Measurements from ENCODE around the gene UNC13C. TPM values are rescaled to one million over a fixed set of nuclear protein-coding genes. Genes with fewer than 3 reads are reported as not detected.

Gene UNC13C
- total and polyA plus RNA-seq, 2 donors (not counting 3 experiments of a cell fraction or from before 2014, with no cell fraction given) = not detected

DNA sequence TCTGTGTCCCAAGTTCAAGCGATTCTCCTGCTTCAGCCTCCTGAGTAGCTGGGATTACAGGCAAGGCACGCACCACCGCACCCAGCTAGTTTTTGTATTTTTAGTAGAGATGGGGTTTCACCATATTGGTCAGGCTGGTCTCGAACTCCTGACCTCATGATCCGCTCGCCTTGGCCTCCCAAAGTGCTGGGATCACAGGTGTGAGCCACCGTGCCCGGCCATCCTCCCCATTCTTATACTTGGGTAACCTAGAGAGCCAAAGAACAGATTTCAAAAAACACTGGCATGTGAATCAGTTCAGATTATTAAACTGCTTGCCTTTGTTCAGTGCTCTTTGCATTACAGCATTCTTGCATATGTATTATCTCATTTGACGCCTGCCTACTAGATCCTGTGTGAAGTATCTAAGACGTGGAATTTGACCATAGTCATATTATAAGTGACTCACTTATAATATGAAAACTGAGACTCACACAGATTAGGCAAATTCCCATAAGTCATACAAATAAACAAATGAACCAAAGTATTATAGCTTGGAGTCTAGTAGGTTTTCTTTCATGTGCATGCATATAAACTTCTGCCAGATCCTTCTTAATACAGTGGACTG, 123.5 kb downstream of the UNC13C start:
- CTCF ChIA-PET = no interaction called here
- no peak overlapping the region for H3K4me3 ChIP-seq (replicated peaks in 1 of 3; ENCODE audit: insufficient read depth in 1 of 3, low read depth in 1 of 3, low read length in 3 of 3)
- H3K79me2 ChIP-seq (ENCODE audit: control insufficient read depth, insufficient read depth, low read length) = no peaks in the 10 kb centered on the region
- no peak for DNase-seq (ENCODE audit: low read depth, low spot score)
- POLR2A ChIA-PET = no interaction called here
- H3K9ac ChIP-seq (replicated peaks; ENCODE audit: extremely low read depth, insufficient read depth, low read length) = no peak overlapping the region
- intact Hi-C loops (cut with micrococcal nuclease) = no loop called here
- no peaks in the 10 kb centered on the region for H3K9me1 ChIP-seq (replicated peaks; ENCODE audit: control insufficient read depth, extremely low read depth, insufficient read depth, low read length)
- H3K9me3 ChIP-seq (replicated peaks; ENCODE audit: control insufficient read depth, insufficient read depth, low read length) = no peaks in the 10 kb centered on the region
- H3K27me3 ChIP-seq (ENCODE audit: control insufficient read depth in 2 of 2, insufficient read depth in 2 of 2, low read length in 2 of 2) = no peaks in the 10 kb centered on the region
- no peak overlapping the region for H2AFZ ChIP-seq (ENCODE audit: low read depth, low read length)
- no peak overlapping the region for H3K4me2 ChIP-seq (ENCODE audit: insufficient read depth, low read length)
- TF ChIP-seq POLR2AphosphoS5 (IDR thresholded peaks at IDR 0.05; ENCODE audit: insufficient read depth, low read depth, low read length) (no peak), FOS (IDR thresholded peaks at IDR 0.05; ENCODE audit: borderline replicate concordance, insufficient read depth, low read length) (no peak), JUN (IDR thresholded peaks at IDR 0.05; ENCODE audit: borderline replicate concordance, insufficient read depth, insufficient read length, low read depth) (no peak), EZH2 (IDR thresholded peaks at IDR 0.05; ENCODE audit: borderline replicate concordance, low read depth, low read length, severe bottlenecking) (no peak), MYC (IDR thresholded peaks at IDR 0.05; ENCODE audit: low read depth, low read length) (no peak), GATA2 (IDR thresholded peaks at IDR 0.05; ENCODE audit: insufficient read depth, insufficient read length, low read depth, low read length) (no peak), POLR2A (IDR thresholded peaks at IDR 0.05; ENCODE audit: low read depth, low read length) (no peak), CTCF (IDR thresholded peaks at IDR 0.05; ENCODE audit: extremely low read depth in 1 of 2, insufficient read depth in 1 of 2, low read depth in 1 of 2, low read length in 2 of 2) (no peak), MAX (IDR thresholded peaks at IDR 0.05; ENCODE audit: insufficient read depth, insufficient read length) (no peak)
- H3K4me1 ChIP-seq (ENCODE audit: control insufficient read depth, extremely low read depth, insufficient read depth, low read length) = no peaks in the 10 kb centered on the region
- no peak overlapping the region for H3K27ac ChIP-seq (ENCODE audit: insufficient read depth, low read depth, low read length)
- BruUV-seq (replicated peaks) = no TSS peak
- FAIRE-seq = no peak
- H3K36me3 ChIP-seq (ENCODE audit: control insufficient read depth in 2 of 2, extremely low read depth in 1 of 2, insufficient read depth in 2 of 2, low read length in 2 of 2) = no peaks in the 10 kb centered on the region
- H4K20me1 ChIP-seq (replicated peaks; ENCODE audit: control insufficient read depth, extremely low read depth, insufficient read depth, low read length) = no peaks in the 10 kb centered on the region
- dilution Hi-C loops (cut with MboI; ENCODE audit: extremely low pct_ligation_motif_present, low sequenced_read_pairs) = no loop called here

All from endothelial cell of umbilical vein (primary cell).